Measurements from ENCODE around the gene NUP85.

GRCh38 chr17:75173526-75173925, 32.0 kb upstream of the NUP85 start:
- TF ChIP-seq MAX (IDR thresholded peaks at IDR 0.05; ENCODE audit: insufficient read depth, insufficient read length) (no peak), POLR2A (IDR thresholded peaks at IDR 0.05; ENCODE audit: low read depth, low read length) (no peak), CTCF (IDR thresholded peaks at IDR 0.05; ENCODE audit: extremely low read depth in 1 of 2, insufficient read depth in 1 of 2, low read depth in 1 of 2, low read length in 2 of 2) (no peak), JUN (IDR thresholded peaks at IDR 0.05; ENCODE audit: borderline replicate concordance, insufficient read depth, insufficient read length, low read depth) (no peak), EZH2 (IDR thresholded peaks at IDR 0.05; ENCODE audit: borderline replicate concordance, low read depth, low read length, severe bottlenecking) (no peak)
